GM12874 (cell line): ENCODE results near the gene HDLBP.

Source experiments
- CTCF ChIP-seq: IDR thresholded peaks from 2 replicates; pipeline ENCODE4 v1.5.1; 2011; ENCODE audit warnings: low read depth, mild to moderate bottlenecking, control low read depth, low read length, moderate library complexity; ENCODE audit not compliant: insufficient read depth

The HDLBP gene

GRCh38 chr2:241269707-241270520 lies 45.6 kb downstream of the HDLBP start:
- TF ChIP-seq CTCF, result no peak

DNA sequence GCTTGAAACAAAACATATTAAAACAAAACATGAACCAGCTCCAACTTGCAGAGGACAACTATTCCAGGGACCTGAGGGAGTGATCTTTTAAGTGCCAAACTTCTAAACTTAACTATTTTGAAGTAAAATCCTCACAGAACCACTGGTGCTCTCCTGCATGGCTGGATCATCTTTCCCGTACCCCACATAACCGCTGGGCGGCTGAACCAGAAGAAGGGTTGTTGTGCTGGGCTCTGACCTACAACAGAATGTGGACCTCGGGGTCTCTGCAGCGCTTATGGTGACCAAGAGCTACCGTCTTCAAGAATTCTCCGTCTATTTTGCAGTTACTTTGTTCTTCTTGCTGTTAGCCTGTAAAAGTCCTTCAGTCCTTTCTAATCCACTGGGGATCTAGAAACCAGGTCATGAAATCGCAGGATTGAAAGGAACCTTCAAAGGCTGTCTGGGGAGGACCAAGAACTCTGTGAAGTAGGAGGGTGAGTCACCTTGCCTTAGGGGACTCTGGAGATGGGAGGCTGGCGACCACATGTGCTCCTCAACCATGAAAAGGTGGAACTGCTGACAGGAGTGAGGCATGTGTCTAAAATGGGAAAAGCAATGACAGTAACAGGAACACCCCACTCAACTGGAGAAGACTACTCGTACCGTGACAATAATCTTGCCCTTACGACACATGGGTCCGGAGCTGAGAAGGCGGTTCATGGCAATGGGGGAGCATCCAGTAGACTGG lies 46.6 kb downstream of the HDLBP start:
- TF ChIP-seq CTCF, result no peak

DNA sequence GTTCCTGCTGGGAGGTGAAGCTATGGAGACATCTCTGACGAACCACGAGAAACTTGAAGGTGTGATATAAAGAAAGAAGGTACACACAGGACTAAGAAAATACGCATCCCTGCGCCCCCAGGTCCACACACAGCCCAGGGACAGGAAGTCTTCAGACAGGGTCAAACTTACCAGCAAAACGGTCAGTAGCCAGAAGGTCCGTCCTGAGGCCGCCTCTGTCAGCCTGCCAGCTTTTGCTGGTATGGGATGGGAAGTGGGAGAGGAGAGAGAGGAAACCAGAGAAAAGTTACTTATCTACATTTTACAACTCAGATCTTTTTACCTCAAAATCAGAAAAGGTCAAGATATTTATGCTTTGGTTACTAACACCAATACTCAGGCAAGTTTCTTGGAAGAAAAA lies 47.2 kb downstream of the HDLBP start:
- TF ChIP-seq CTCF, result no peak

DNA sequence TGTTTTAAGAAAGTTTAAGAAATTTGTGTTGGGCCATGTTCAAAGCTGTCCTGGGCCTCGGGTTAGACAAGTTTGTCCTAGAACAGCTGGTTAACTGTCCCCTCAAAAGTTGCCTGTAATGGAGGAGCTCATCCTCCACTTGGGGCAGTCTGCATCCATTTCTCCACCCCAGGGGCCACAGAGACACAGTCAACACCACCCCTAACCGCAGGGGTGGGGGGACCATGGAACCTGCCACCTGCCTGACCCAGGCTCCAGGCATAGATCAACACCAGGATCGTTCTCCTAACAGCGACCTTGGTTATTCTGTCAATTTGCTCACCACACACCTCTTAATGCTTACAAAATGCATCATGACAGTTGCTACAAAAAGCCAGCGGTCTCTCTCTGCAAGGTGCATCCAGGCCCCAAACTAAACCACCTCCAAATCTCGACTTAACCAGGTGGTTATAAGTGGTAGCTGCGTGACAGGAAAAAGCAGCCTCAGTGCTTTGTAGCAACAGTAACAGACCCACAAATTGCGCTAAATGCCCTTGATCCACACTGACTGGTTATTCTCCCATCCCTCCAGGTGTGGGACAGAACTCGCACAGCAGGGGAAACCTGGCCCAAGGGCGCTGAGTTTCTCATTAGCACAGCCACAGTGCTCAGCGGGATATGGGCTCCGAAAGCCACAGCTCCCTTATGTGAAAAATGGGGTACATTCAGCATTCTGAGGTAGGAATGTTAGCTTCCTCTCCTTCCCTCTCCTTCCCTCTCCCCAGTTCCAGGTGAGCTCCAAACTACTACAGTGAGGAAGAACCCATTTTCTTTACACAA lies 48.0 kb downstream of the HDLBP start:
- peak; percentile 18; the same call in 1 of the 2 replicates for TF ChIP-seq CTCF

- TF ChIP-seq CTCF, result no peak
Measured at GRCh38 chr2:241265506-241265905, 50.0 kb downstream of the HDLBP start.

GRCh38 chr2:241263061-241263460 lies 52.4 kb downstream of the HDLBP start:
- TF ChIP-seq CTCF, result no peak

GRCh38 chr2:241261628-241262027 lies 53.8 kb downstream of the HDLBP start:
- no peak for TF ChIP-seq CTCF
